SHP77 treated with DMSO at 0.1 percent for 48 hours (cell line): ENCODE data around the gene SLC25A47.

Experiments
- DNase-seq: peaks from one replicate; lab custom pipeline; 2025; lab: John Stamatoyannopoulos, UW

SLC25A47 gene

GRCh38 chr14:100348784-100349685 is 25.9 kb downstream of the SLC25A47 start:
- DNase-seq = no peak

- DNase-seq = no peak
Observed at GRCh38 chr14:100350276-100350926, 27.3 kb downstream of the SLC25A47 start.

- no peak for DNase-seq
Observed at GRCh38 chr14:100350986-100351385, 27.8 kb downstream of the SLC25A47 start.

GRCh38 chr14:100358396-100358795 is 35.3 kb downstream of the SLC25A47 start:
- no peak for DNase-seq

GRCh38 chr14:100359111-100359510 is 36.0 kb downstream of the SLC25A47 start:
- no peak for DNase-seq

GRCh38 chr14:100359881-100360280 is 36.7 kb downstream of the SLC25A47 start:
- DNase-seq = no peak

GRCh38 chr14:100361626-100362025 is 38.5 kb downstream of the SLC25A47 start:
- DNase-seq = no peak

GRCh38 chr14:100362311-100362927 is 39.3 kb downstream of the SLC25A47 start:
- DNase-seq = no peak

- no peak for DNase-seq
Observed at GRCh38 chr14:100363053-100363452, 39.9 kb downstream of the SLC25A47 start.

GRCh38 chr14:100364403-100364802 is 41.3 kb downstream of the SLC25A47 start:
- DNase-seq = no peak

- no peak for DNase-seq
Observed at GRCh38 chr14:100365741-100366140, 42.6 kb downstream of the SLC25A47 start.

- no peak for DNase-seq
Observed at GRCh38 chr14:100369019-100369418, 45.9 kb downstream of the SLC25A47 start.

- DNase-seq = no peak
Observed at GRCh38 chr14:100370003-100370402, 46.9 kb downstream of the SLC25A47 start.

- no peak for DNase-seq
Observed at GRCh38 chr14:100371773-100372172, 48.6 kb downstream of the SLC25A47 start.

- DNase-seq = no peak
Observed at GRCh38 chr14:100372357-100373048, 49.4 kb downstream of the SLC25A47 start.

- DNase-seq = no peak
Observed at GRCh38 chr14:100374270-100374669, 51.1 kb downstream of the SLC25A47 start.

- DNase-seq = no peak
Observed at GRCh38 chr14:100374876-100375265, 51.7 kb downstream of the SLC25A47 start.

GRCh38 chr14:100375266-100375962 is 52.3 kb downstream of the SLC25A47 start:
- no peak for DNase-seq

- peak; percentile 85 for DNase-seq
Observed at GRCh38 chr14:100375963-100376735, 53.0 kb downstream of the SLC25A47 start, which contains the start of gene WDR25. Gene WDR25 (plus strand): TSS chr14:100376485.

GRCh38 chr14:100376751-100377171 is 53.6 kb downstream of the SLC25A47 start:
- DNase-seq = no peak
